GM18951 (cell line): ENCODE results near the gene TRAPPC4.
"Not testable (repeated sequence)": the region's sequence is repeated elsewhere in the genome, so short reads cannot be mapped to it uniquely, and the experiment has no call there.

Experiments
- POLR2A ChIP-seq: IDR thresholded peaks from 4 replicates; pipeline ENCODE4 v1.6.1; 2011; ENCODE audit warnings: mild to moderate bottlenecking; ENCODE audit not compliant: insufficient read length, insufficient read depth; ENCODE audit errors: extremely low read depth
- in situ Hi-C: fragments of 300-500 bp; cut with MboI; formaldehyde crosslinking; loops from one replicate; pipeline ENCODE4 v1.12.0; 2022; ENCODE audit warnings: low sequenced_read_pairs, mixed read lengths, inconsistent platforms; ENCODE audit not compliant: unreplicated experiment

Gene TRAPPC4

GRCh38 chr11:119018074-119018938 is at the start of gene TRAPPC4, which contains the start of gene RPS25:
Gene TRAPPC4 (plus strand): TSS chr11:119018766. CDS start chr11:119018796, 30 bp downstream.
Gene RPS25 (minus strand): TSS chr11:119018343. CDS start chr11:119018284, 59 bp downstream.
- in situ Hi-C loops: no loop called here
- peak; percentile 91 for TF ChIP-seq POLR2A

GRCh38 chr11:118969508-118969907 is 49.1 kb upstream of the TRAPPC4 start:
- in situ Hi-C loops: not testable (repeated sequence)

- in situ Hi-C loops: no loop called here
- TF ChIP-seq POLR2A: no peak
Observed at GRCh38 chr11:118971646-118972045, 46.9 kb upstream of the TRAPPC4 start, which contains the start of gene FOXR1. Gene FOXR1 (plus strand): TSS chr11:118971761. CDS start chr11:118971932, 171 bp downstream.

GRCh38 chr11:118973985-118974384 is 44.6 kb upstream of the TRAPPC4 start:
- in situ Hi-C loops: no loop called here
- TF ChIP-seq POLR2A: no peak

- in situ Hi-C loops: no loop called here
- no peak for TF ChIP-seq POLR2A
Observed at GRCh38 chr11:118975771-118976709, 42.5 kb upstream of the TRAPPC4 start.

- in situ Hi-C loops: no loop called here
- no peak for TF ChIP-seq POLR2A
Observed at GRCh38 chr11:118979434-118979833, 39.1 kb upstream of the TRAPPC4 start.

- in situ Hi-C loops: no loop called here
- TF ChIP-seq POLR2A: no peak
Observed at GRCh38 chr11:118980191-118980881, 38.2 kb upstream of the TRAPPC4 start.

GRCh38 chr11:118984337-118984736 is 34.2 kb upstream of the TRAPPC4 start:
- in situ Hi-C loops: not testable (repeated sequence)

GRCh38 chr11:118984825-118985224 is 33.7 kb upstream of the TRAPPC4 start:
- in situ Hi-C loops: no loop called here
- no peak for TF ChIP-seq POLR2A

GRCh38 chr11:118988280-118988679 is 30.3 kb upstream of the TRAPPC4 start:
- TF ChIP-seq POLR2A: no peak
- in situ Hi-C loops: no loop called here

- in situ Hi-C loops: not testable (repeated sequence)
Observed at GRCh38 chr11:118991486-118992038, 27.0 kb upstream of the TRAPPC4 start.

- in situ Hi-C loops: no loop called here
- peak; percentile 13 for TF ChIP-seq POLR2A
Observed at GRCh38 chr11:118996926-118997626, 21.5 kb upstream of the TRAPPC4 start.
